Coronary artery (tissue), 2 donors: ENCODE results near the gene FHIT.

Experiments used
- DNase-seq: peaks from one replicate; pipeline ENCODE4 v3.0.0-alpha.2; 2017; ENCODE audit warnings: low spot score
- H3K27ac ChIP-seq, 2 donors: fragments of 200-600 bp; sonication (generic); one replicate each; pipeline ENCODE4 v1.5.1; 2016 to 2019
- H3K4me3 ChIP-seq: fragments of 200-600 bp; sonication (generic); 2 replicates; pipeline ENCODE4 v1.5.1; 2016; ENCODE audit warnings: mild to moderate bottlenecking, moderate library complexity
- CTCF ChIP-seq: fragments of 200-600 bp; sonication (generic); IDR thresholded peaks from one replicate; pipeline ENCODE4 v1.5.1; 2019; ENCODE audit warnings: antibody characterized with exemption

FHIT gene

GRCh38 chr3:59753808-59754450 is 1497.3 kb downstream of the FHIT start:
- Histone ChIP-seq H3K27ac (no peak overlapping the region), H3K4me3 (no peak overlapping the region)
- DNase-seq, result no peak
- TF ChIP-seq CTCF, result no peak

- H3K4me3 ChIP-seq, result no peak overlapping the region
- no peak for TF ChIP-seq CTCF
- no peak overlapping the region for H3K27ac ChIP-seq
- DNase-seq, result no peak
These were observed 1498.3 kb downstream of the FHIT start for GRCh38 chr3:59752925-59753324.

- H3K27ac ChIP-seq, result no peak overlapping the region
- DNase-seq, result no peak
- TF ChIP-seq CTCF, result no peak
- no peak overlapping the region for H3K4me3 ChIP-seq
These were observed 1499.6 kb downstream of the FHIT start for GRCh38 chr3:59751606-59752005.

- no peak overlapping the region for H3K27ac ChIP-seq
These were observed 1500.9 kb downstream of the FHIT start for GRCh38 chr3:59750391-59750790.

GRCh38 chr3:59749291-59749690 is 1502.0 kb downstream of the FHIT start:
- Histone ChIP-seq H3K4me3 (no peak overlapping the region), H3K27ac (no peak overlapping the region)
- TF ChIP-seq CTCF, result no peak
- no peak for DNase-seq

More at GRCh38 chr3:59750391-59750790, 1500.9 kb downstream of the FHIT start:
- no peak for TF ChIP-seq CTCF
- DNase-seq, result no peak
- H3K4me3 ChIP-seq, result no peak overlapping the region

GRCh38 chr3:59746585-59746984 is 1504.7 kb downstream of the FHIT start:
- DNase-seq, result no peak
- no peak overlapping the region for H3K27ac ChIP-seq
- TF ChIP-seq CTCF, result no peak
- H3K4me3 ChIP-seq, result no peak overlapping the region

GRCh38 chr3:59737241-59737640 is 1514.0 kb downstream of the FHIT start:
- DNase-seq, result no peak
- no peak overlapping the region for H3K27ac ChIP-seq
- H3K4me3 ChIP-seq, result no peak overlapping the region
- no peak for TF ChIP-seq CTCF
